H1 (cell line): ENCODE measurements around the gene NFASC. TPM values are rescaled to one million over a fixed set of nuclear protein-coding genes. Genes with fewer than 3 reads are reported as not detected.

Source experiments
- CBX8 ChIP-seq: fragments of 300-800, 300-1000 bp; sonication (generic); IDR thresholded peaks from 2 replicates; pipeline ENCODE4 v1.7.1; 2016; ENCODE audit warnings: low read depth, low read length, borderline replicate concordance
- CHD2 ChIP-seq: IDR thresholded peaks from 2 replicates; pipeline ENCODE4 v1.6.1; 2012; ENCODE audit warnings: low read length, improper control_type of control experiment
- CTCF ChIP-seq, 3 experiments: IDR thresholded peaks; 1 replicate in 2 of 3; 2 replicates in 1 of 3; pipeline versions ENCODE4 v1.5.1 to v1.6.1; 2011; ENCODE audit warnings: low read length in 3 of 3, mild to moderate bottlenecking in 3 of 3, inconsistent platforms in 2 of 3, low read depth in 1 of 3, moderate library complexity in 1 of 3; ENCODE audit not compliant: insufficient read depth in 1 of 3; ENCODE audit errors: control extremely low read depth in 1 of 3
- GTF2F1 ChIP-seq: IDR thresholded peaks from 2 replicates; pipeline ENCODE4 v1.6.1; 2012; ENCODE audit warnings: low read depth, low read length, improper control_type of control experiment, borderline replicate concordance
- KDM4A ChIP-seq: IDR thresholded peaks from one replicate; pipeline ENCODE4 v1.7.1; 2012; ENCODE audit warnings: low read depth, mild to moderate bottlenecking, moderate library complexity, low read length, inconsistent platforms; ENCODE audit not compliant: severe bottlenecking
- NANOG ChIP-seq: IDR thresholded peaks from 2 replicates; pipeline ENCODE4 v1.6.1; 2011; ENCODE audit warnings: low read length, low read depth, mild to moderate bottlenecking, inconsistent platforms; ENCODE audit not compliant: insufficient read depth, poor library complexity, severe bottlenecking
- SIRT6 ChIP-seq: IDR thresholded peaks from one replicate; pipeline ENCODE4 v1.7.1; 2012; ENCODE audit warnings: low read length, inconsistent platforms
- SRF ChIP-seq: IDR thresholded peaks from 2 replicates; pipeline ENCODE4 v1.6.1; 2011; ENCODE audit warnings: mild to moderate bottlenecking, low read depth, low read length, moderate library complexity
- TBP ChIP-seq: IDR thresholded peaks from 2 replicates; pipeline ENCODE4 v1.6.1; 2011; ENCODE audit warnings: low read depth, low read length, improper control_type of control experiment
- polyA plus RNA-seq, 7 experiments: library from polyadenylated mRNA; depleted of rRNA in 3 of 7; stranded (reverse) in 5 of 7; unstranded in 2 of 7; fragments of >200 nt in 5 of 7; fragments of 200-250 nt in 2 of 7; gene quantifications; 1 replicate in 5 of 7; 2 replicates in 1 of 7; 4 replicates in 1 of 7; pipeline versions ENCODE4 v1.2.1 to v1.2.3, GENCODE V29; 2011 to 2013; ENCODE audit warnings: missing spikeins in 2 of 7, mixed read lengths in 2 of 7
- total RNA-seq: library from RNA; stranded (reverse); fragmentation: NEBNext Ultra II Directional; extraction: Animal tissue kit (Norgen Biotek cat#: 25700); gene quantifications from 2 replicates; pipeline ENCODE4 v1.2.1, GENCODE V29; 2021

Gene NFASC
- total and polyA plus RNA-seq, 2 of the 8 experiments (the other 6 are each of a cell fraction or from before 2014, with no cell fraction given): 5.0 to 15.2 TPM

- TF ChIP-seq CTCF (IDR thresholded peaks at IDR 0.05; ENCODE audit: control extremely low read depth in 1 of 3, insufficient read depth in 1 of 3, low read depth in 1 of 3, low read length in 3 of 3): no peak
- TF ChIP-seq CBX8: no peak
- TF ChIP-seq SRF: no peak
- no peak for TF ChIP-seq GTF2F1
- TF ChIP-seq KDM4A: no peak
- TF ChIP-seq SIRT6: no peak
- TF ChIP-seq TBP: no peak
- TF ChIP-seq CHD2: no peak
- no peak for TF ChIP-seq NANOG
- TF ChIP-seq, all 59 proteins: peak for 0
These were observed 39.5 kb upstream of the NFASC start (continued) for GRCh38 chr1:204831186-204831585.
